ENCODE data around the gene DGCR8.

The DGCR8 gene

DNA sequence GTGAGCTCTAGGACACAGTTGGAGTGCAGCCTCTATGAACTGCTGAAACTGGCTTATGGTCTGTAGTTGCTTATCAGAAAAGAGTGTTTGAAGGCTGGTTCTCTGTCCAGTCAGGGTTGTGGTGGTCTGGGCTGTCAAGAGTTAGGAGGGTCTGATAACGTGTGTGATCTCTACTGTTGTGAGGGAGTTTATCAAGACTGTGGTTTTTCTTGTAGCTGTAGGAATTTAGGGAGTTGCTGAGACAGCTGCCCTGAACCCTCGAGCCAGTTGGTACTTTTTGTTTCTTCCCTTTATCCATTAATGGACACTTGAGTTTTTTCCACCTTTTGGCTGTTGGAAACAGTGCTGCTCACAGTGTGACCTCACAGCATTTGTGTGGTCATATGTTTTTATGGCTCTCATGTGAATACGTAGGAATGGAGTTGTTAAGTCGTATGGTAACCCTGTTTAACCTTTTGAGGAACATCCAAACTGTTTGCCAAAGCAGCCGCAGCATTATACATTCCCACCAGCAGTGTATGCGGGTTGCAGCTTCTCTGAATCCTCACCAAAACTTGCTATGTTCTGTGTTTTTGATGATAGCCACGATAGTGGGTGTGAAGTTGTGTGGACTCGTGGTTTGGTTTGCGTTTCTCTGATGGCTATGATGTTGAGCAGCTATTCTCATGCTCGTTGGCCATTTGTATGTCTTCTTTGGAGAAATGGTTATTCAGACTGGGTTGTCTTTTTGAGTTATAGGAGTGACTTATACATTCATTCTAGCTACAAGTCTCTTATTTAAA, 20.9 kb upstream of the DGCR8 start:
- Histone ChIP-seq H3K36me3 (no peaks in the 10 kb centered on the region; the same call in 1 of the 2 replicates), H3K4me1 (no peaks in the 10 kb centered on the region)
- no peak for DNase-seq

DNA sequence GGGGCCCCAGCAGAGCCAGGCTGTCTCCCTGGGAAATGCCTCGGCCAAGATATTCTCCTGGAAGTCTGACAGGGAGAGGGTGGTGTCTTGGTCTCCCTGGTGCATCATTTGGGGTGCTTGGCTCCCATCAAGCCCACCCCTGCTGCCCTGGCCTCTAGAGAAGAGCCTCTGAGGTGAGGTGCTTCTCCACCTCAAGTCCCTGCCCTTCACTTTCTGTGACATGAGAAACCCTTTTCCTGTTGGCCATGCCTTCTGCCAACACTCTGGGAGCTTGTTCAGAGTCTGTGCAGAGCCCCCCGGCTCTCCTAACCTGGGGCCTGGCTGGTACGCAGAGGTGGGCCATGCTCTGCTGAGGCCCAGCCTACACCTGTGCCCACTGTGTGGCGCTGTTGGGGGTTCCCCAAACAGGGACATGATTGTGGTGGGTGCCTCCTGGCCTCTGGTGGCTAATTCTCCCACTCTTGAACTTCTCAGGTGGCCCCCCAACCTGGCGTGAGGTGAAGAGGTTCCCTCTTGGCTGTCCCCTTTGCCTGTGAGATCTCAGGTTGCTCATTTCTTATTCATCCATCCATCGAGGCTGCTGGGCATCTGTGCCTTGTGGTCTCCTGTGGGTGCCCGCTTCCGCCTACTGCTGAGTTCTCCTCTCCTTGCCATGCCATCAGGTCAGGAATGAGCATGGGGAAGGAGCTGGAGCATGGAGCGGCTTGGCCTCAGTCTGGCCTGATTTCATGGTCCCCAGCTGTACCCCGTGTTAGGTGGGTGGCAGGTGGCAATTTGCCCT, 19.2 kb upstream of the DGCR8 start:
- Histone ChIP-seq H3K9me3 (no peaks in the 10 kb centered on the region), H3K4me1 (no peaks in the 10 kb centered on the region), H3K36me3 (no peaks in the 10 kb centered on the region; the same call in 1 of the 2 replicates), H3K27me3 (no peaks in the 10 kb centered on the region), H3K4me3 (ENCODE audit: low read depth, low read length) (no peak overlapping the region)
- TF ChIP-seq, protein P1, sequence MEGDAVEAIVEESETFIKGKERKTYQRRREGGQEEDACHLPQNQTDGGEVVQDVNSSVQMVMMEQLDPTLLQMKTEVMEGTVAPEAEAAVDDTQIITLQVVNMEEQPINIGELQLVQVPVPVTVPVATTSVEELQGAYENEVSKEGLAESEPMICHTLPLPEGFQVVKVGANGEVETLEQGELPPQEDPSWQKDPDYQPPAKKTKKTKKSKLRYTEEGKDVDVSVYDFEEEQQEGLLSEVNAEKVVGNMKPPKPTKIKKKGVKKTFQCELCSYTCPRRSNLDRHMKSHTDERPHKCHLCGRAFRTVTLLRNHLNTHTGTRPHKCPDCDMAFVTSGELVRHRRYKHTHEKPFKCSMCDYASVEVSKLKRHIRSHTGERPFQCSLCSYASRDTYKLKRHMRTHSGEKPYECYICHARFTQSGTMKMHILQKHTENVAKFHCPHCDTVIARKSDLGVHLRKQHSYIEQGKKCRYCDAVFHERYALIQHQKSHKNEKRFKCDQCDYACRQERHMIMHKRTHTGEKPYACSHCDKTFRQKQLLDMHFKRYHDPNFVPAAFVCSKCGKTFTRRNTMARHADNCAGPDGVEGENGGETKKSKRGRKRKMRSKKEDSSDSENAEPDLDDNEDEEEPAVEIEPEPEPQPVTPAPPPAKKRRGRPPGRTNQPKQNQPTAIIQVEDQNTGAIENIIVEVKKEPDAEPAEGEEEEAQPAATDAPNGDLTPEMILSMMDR (IDR thresholded peaks at IDR 0.05; ENCODE audit: low read depth, low read length), result no peak
- DNase-seq, result no peak

More for the DNA sequence above, 20.9 kb upstream of the DGCR8 start:
- Histone ChIP-seq H3K27me3 (no peaks in the 10 kb centered on the region), H3K9me3 (no peaks in the 10 kb centered on the region), H3K4me3 (ENCODE audit: low read depth, low read length) (no peak overlapping the region)
- TF ChIP-seq, protein P1 (IDR thresholded peaks at IDR 0.05; ENCODE audit: low read depth, low read length), result no peak

DNA sequence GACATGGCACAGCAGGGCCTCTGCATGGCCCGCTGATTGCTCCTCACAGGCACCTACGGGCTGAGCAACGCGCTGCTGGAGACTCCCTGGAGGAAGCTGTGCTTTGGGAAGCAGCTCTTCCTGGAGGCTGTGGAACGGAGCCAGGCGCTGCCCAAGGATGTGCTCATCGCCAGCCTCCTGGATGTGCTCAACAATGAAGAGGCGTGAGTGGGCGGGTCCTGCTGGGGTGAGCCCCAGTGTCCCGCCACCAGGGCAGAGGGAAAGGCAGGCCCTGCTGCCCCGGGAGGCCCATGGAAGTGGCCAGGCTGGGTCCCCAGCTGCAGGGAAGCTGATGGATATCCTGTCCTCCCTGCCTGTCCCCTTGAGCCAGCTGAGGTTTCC, 18.6 kb upstream of the DGCR8 start:
- Histone ChIP-seq H3K9me3 (no peaks in the 10 kb centered on the region), H3K4me3 (ENCODE audit: low read depth, low read length) (no peak overlapping the region), H3K36me3 (no peaks in the 10 kb centered on the region; the same call in 1 of the 2 replicates), H3K4me1 (no peaks in the 10 kb centered on the region), H3K27me3 (no peaks in the 10 kb centered on the region)
- DNase-seq, result no peak
- TF ChIP-seq, protein P1 (IDR thresholded peaks at IDR 0.05; ENCODE audit: low read depth, low read length), result no peak

DNA sequence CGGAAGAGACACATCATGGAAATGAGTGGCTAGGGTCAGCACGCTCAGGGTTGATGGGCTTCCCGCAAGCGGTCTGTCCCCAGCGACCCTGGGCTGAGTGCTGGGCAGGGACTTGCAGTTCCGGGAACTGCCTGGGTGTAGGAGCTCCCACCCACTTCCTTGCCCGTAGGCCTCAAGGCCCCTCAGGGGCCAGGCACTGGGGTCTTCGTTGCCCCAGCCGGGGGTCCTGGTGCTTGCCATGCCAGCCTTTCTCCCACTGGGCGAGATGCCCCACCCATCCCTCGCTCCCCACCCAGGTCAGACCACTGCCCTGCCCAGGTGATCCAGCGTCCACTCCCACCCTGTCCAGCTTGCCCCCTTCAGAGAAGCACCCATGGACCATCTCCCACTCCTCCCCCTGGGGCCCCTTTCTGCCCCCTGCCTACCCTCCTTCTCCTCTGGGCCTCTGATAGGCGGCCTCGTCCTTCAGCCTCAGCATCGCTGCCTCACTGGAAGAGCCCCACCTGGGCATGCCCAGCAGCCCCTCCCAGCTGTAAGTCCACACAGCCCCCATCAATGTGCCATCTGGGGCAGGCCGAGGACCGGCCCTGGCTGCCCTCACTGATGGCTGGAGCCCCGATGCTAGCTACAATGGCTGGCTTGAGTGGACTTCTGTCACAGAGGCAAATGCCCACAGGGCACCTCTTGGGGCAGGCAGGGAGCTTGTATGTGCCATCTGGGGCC, 17.8 kb upstream of the DGCR8 start:
- H3K4me1 ChIP-seq, result no peaks in the 10 kb centered on the region
- H3K4me3 ChIP-seq (ENCODE audit: low read depth, low read length), result no peak overlapping the region
- H3K9me3 ChIP-seq, result no peaks in the 10 kb centered on the region
- TF ChIP-seq, protein P1 (IDR thresholded peaks at IDR 0.05; ENCODE audit: low read depth, low read length), result no peak
- no peak for DNase-seq
- H3K27me3 ChIP-seq, result no peaks in the 10 kb centered on the region
- H3K36me3 ChIP-seq, result no peaks in the 10 kb centered on the region; the same call in 1 of the 2 replicates

DNA sequence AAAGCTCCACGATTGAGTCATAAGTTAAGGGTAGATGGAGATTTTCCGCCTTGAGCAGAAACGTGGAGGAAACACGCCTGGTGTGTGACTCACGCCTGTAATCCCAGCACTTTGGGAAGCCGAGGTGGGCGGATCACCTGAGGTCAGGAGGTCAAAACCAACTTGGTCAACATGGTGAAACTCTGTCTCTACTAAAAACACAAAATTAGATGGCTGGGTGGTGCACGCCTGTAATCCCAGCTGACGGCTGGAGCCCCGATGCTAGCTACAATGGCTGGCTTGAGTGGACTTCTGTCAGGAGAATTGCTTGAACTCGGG, 17.3 kb upstream of the DGCR8 start:
- Histone ChIP-seq H3K36me3 (no peaks in the 10 kb centered on the region), H3K4me1 (no peaks in the 10 kb centered on the region), H3K27me3 (no peaks in the 10 kb centered on the region), H3K9me3 (no peaks in the 10 kb centered on the region), H3K4me3 (ENCODE audit: low read depth, low read length) (no peak overlapping the region)
- no peak for DNase-seq
- TF ChIP-seq, protein P1 (IDR thresholded peaks at IDR 0.05; ENCODE audit: low read depth, low read length), result no peak
